Liver (tissue), 9 donors: Measurements from ENCODE around the gene NARF. TPM values are rescaled to one million over a fixed set of nuclear protein-coding genes. Genes with fewer than 3 reads are reported as not detected.
"Not testable (repeated sequence)": the region's sequence is repeated elsewhere in the genome, so short reads cannot be mapped to it uniquely, and the experiment has no call there.

ENCODE experiments used
- DNase-seq: peaks from one replicate; pipeline ENCODE4 v3.0.0-alpha.2; 2017; ENCODE audit warnings: low spot score
- H3K27ac ChIP-seq, 2 donors: one replicate each; pipeline ENCODE4 v1.7.0; 2013; ENCODE audit warnings: inconsistent platforms in 2 of 2, low read length in 2 of 2, control low read depth in 1 of 2, low read depth in 1 of 2, mild to moderate bottlenecking in 1 of 2
- H3K27me3 ChIP-seq, 4 donors: one replicate each; pipeline versions ENCODE4 v1.6.1 to v1.7.0; 2013; ENCODE audit warnings: low read length in 3 of 4, inconsistent platforms in 1 of 4, mild to moderate bottlenecking in 1 of 4, moderate library complexity in 1 of 4; ENCODE audit not compliant: control insufficient read depth in 4 of 4, insufficient read depth in 4 of 4
- H3K36me3 ChIP-seq, 4 donors: one replicate each; pipeline versions ENCODE4 v1.6.1 to v1.7.0; 2013; ENCODE audit warnings: low read length in 3 of 4, mild to moderate bottlenecking in 3 of 4, low read depth in 1 of 4, moderate library complexity in 1 of 4; ENCODE audit not compliant: control insufficient read depth in 4 of 4, insufficient read depth in 3 of 4
- H3K4me1 ChIP-seq, 4 donors: one replicate each; pipeline versions ENCODE4 v1.6.1 to v1.7.0; 2013; ENCODE audit warnings: low read length in 3 of 4, mild to moderate bottlenecking in 3 of 4, moderate library complexity in 1 of 4; ENCODE audit not compliant: control insufficient read depth in 4 of 4, insufficient read depth in 4 of 4
- H3K4me3 ChIP-seq, 3 donors: one replicate each; pipeline versions ENCODE4 v1.6.1 to v1.7.0; 2013; ENCODE audit warnings: low read length in 3 of 3, control low read depth in 1 of 3, low read depth in 1 of 3, mild to moderate bottlenecking in 1 of 3
- H3K9ac ChIP-seq, 2 donors: one replicate each; pipeline ENCODE4 v1.7.0; 2013; ENCODE audit warnings: low read length in 2 of 2, mild to moderate bottlenecking in 2 of 2, moderate library complexity in 2 of 2, control low read depth in 1 of 2, low read depth in 1 of 2
- H3K9me3 ChIP-seq, 4 donors: one replicate each; pipeline versions ENCODE4 v1.6.1 to v1.7.0; 2013; ENCODE audit warnings: low read length in 3 of 4; ENCODE audit not compliant: control insufficient read depth in 4 of 4
- EGR1 ChIP-seq, 2 donors: IDR thresholded peaks; 2 replicates each; pipeline ENCODE4 v1.6.1; 2016 to 2018; ENCODE audit warnings: antibody characterized with exemption in 2 of 2, low read depth in 2 of 2
- FOXA1 ChIP-seq: IDR thresholded peaks from 2 replicates; pipeline ENCODE4 v1.6.1; 2016; ENCODE audit warnings: antibody characterized with exemption
- FOXA2 ChIP-seq: IDR thresholded peaks from 2 replicates; pipeline ENCODE4 v1.6.1; 2016; ENCODE audit warnings: antibody characterized with exemption
- GABPA ChIP-seq, 2 donors: IDR thresholded peaks in 1 of 2; conservative IDR thresholded peaks in 1 of 2; 2 replicates each; pipeline ENCODE4 v1.6.1; 2016; ENCODE audit warnings: antibody characterized with exemption in 2 of 2, mild to moderate bottlenecking in 1 of 2, moderate library complexity in 1 of 2
- HNF4A ChIP-seq, 2 donors: conservative IDR thresholded peaks; 2 replicates each; pipeline ENCODE4 v1.6.1; 2016; ENCODE audit warnings: antibody characterized with exemption in 2 of 2, mild to moderate bottlenecking in 2 of 2
- HNF4G ChIP-seq: IDR thresholded peaks from 2 replicates; pipeline ENCODE4 v1.6.1; 2016; ENCODE audit warnings: antibody characterized with exemption
- JUND ChIP-seq, 2 donors: IDR thresholded peaks; 2 replicates each; pipeline ENCODE4 v1.6.1; 2016; ENCODE audit warnings: antibody characterized with exemption in 2 of 2
- NR2F2 ChIP-seq: IDR thresholded peaks from 2 replicates; pipeline ENCODE4 v1.6.1; 2016; ENCODE audit warnings: antibody characterized with exemption
- RAD21 ChIP-seq, 2 donors: IDR thresholded peaks; 2 replicates each; pipeline ENCODE4 v1.6.1; 2016; ENCODE audit warnings: antibody characterized with exemption in 2 of 2, mild to moderate bottlenecking in 2 of 2
- RXRA ChIP-seq, 2 donors: IDR thresholded peaks; 2 replicates each; pipeline ENCODE4 v1.6.1; 2017 to 2018; ENCODE audit warnings: antibody characterized with exemption in 2 of 2, mild to moderate bottlenecking in 1 of 2
- TAF1 ChIP-seq: conservative IDR thresholded peaks from 2 replicates; pipeline ENCODE4 v1.6.1; 2016; ENCODE audit warnings: antibody characterized with exemption, mild to moderate bottlenecking
- YY1 ChIP-seq: IDR thresholded peaks from 2 replicates; pipeline ENCODE4 v1.6.1; 2016; ENCODE audit warnings: antibody characterized with exemption, mild to moderate bottlenecking
- WGBS: extraction: QIAGEN DNeasy Blood & Tissue Kit; methylation state at CpG from one replicate; pipeline ENCODE4 v1.1.7; 2013; 5-methylcytosine and 5-hydroxymethylcytosine counted together
- polyA plus RNA-seq, 2 donors: library from polyadenylated mRNA; stranded (reverse) in 1 of 2; unstranded in 1 of 2; fragments of 200-250 nt in 1 of 2; fragments of >200 nt in 1 of 2; fragmentation: Nextera tagmentation in 1 of 2; extraction: Ambion mirVana in 1 of 2; gene quantifications; one replicate each; pipeline versions ENCODE4 v1.2.1 to v1.2.3, GENCODE V29; 2013 to 2015
- total RNA-seq, 2 donors: library from RNA; depleted of rRNA; stranded (reverse); fragments of >200 nt; gene quantifications; one replicate each; pipeline ENCODE4 v1.2.3, GENCODE V29; 2014
- TF ChIP-seq, protein P1 (sequence below): IDR thresholded peaks from 2 replicates; pipeline ENCODE4 v1.6.1; 2016; ENCODE audit warnings: antibody characterized with exemption
- TF ChIP-seq, protein P2 (sequence below): IDR thresholded peaks from 2 replicates; pipeline ENCODE4 v1.6.1; 2016; ENCODE audit warnings: antibody characterized with exemption, mild to moderate bottlenecking
- TF ChIP-seq, protein P3 (sequence below): IDR thresholded peaks from 2 replicates; pipeline ENCODE4 v1.6.1; 2016; ENCODE audit warnings: antibody characterized with exemption
- TF ChIP-seq, protein P4 (sequence below): fragments of 150-350 bp; IDR thresholded peaks from 2 replicates; pipeline ENCODE4 v1.5.1; 2017; ENCODE audit warnings: improper control_type of control experiment, low read depth, low read length; ENCODE audit not compliant: missing input control
- donor health status: healthy.
- donor health status: healthy.
- donor health status: healthy.
- donor health status: healthy.
- donor health status: healthy.

Gene NARF
- total and polyA plus RNA-seq, 4 donors, result 19.8 to 87.5 (median 26.2) TPM

DNA sequence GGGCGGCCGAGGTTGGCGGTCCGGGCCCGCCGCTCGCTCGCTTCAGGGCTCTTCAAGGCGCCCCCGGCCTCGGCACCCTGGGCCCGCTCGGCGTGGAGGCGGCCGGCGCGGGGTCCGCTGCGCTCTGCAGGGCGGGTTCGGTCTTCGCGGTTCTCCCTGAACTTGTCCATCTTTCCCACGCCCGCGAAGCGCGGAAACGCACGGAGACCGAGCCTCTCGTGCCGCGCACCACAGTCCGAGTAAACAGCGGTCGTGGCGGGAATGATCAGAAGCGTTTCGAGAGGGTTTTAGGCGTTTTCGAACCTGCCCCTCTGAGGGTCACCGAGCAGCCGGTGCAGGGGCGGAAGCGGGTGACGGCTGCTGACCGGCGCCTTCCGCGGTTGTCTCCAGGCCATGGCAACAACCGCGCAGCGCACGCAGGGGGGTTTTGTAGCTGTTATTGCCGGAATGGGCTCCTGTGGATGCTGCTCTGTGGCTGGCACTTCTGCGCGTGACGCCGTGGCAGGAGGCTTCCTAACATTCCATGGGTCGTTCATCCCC, 414 bp downstream of the NARF start:
- Histone ChIP-seq H3K9ac (peak overlapping the region; percentile 32 to 43), H3K36me3 (peaks cover 0 to 16% (median 3%) of the 10 kb centered on the region in 4 donors), H3K9me3 (no peaks in the 10 kb centered on the region), H3K27me3 (no peaks in the 10 kb centered on the region), H3K4me1 (peaks cover 0 to 23% (median 13%) of the 10 kb centered on the region in 4 donors), H3K4me3 (peak overlapping the region; percentile 77 to 90 (median 85)), H3K27ac (peak overlapping the region; percentile 77 to 99)
- DNase-seq, result peak; percentile 55
- WGBS, result under 1% methylated on average over 62 of the region's 62 CpGs
- TF ChIP-seq RXRA (IDR thresholded peaks at IDR 0.05) (no peak), YY1 (no peak), FOXA2 (no peak), EGR1 (IDR thresholded peaks at IDR 0.05; ENCODE audit: low read depth in 2 of 2) (no peak), JUND (IDR thresholded peaks at IDR 0.05) (no peak), HNF4A (conservative IDR thresholded peaks at IDR 0.05) (no peak), RAD21 (IDR thresholded peaks at IDR 0.05) (no peak), GABPA (IDR thresholded peaks at IDR 0.05 in 1 of 2, conservative IDR thresholded peaks at IDR 0.05 in 1 of 2) (no peak), FOXA1 (no peak), HNF4G (no peak), NR2F2 (no peak), TAF1 (no peak)
- TF ChIP-seq, protein P1, sequence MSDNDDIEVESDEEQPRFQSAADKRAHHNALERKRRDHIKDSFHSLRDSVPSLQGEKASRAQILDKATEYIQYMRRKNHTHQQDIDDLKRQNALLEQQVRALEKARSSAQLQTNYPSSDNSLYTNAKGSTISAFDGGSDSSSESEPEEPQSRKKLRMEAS, result no peak
- TF ChIP-seq, protein P2, sequence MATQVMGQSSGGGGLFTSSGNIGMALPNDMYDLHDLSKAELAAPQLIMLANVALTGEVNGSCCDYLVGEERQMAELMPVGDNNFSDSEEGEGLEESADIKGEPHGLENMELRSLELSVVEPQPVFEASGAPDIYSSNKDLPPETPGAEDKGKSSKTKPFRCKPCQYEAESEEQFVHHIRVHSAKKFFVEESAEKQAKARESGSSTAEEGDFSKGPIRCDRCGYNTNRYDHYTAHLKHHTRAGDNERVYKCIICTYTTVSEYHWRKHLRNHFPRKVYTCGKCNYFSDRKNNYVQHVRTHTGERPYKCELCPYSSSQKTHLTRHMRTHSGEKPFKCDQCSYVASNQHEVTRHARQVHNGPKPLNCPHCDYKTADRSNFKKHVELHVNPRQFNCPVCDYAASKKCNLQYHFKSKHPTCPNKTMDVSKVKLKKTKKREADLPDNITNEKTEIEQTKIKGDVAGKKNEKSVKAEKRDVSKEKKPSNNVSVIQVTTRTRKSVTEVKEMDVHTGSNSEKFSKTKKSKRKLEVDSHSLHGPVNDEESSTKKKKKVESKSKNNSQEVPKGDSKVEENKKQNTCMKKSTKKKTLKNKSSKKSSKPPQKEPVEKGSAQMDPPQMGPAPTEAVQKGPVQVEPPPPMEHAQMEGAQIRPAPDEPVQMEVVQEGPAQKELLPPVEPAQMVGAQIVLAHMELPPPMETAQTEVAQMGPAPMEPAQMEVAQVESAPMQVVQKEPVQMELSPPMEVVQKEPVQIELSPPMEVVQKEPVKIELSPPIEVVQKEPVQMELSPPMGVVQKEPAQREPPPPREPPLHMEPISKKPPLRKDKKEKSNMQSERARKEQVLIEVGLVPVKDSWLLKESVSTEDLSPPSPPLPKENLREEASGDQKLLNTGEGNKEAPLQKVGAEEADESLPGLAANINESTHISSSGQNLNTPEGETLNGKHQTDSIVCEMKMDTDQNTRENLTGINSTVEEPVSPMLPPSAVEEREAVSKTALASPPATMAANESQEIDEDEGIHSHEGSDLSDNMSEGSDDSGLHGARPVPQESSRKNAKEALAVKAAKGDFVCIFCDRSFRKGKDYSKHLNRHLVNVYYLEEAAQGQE, result no peak
- TF ChIP-seq, protein P3, sequence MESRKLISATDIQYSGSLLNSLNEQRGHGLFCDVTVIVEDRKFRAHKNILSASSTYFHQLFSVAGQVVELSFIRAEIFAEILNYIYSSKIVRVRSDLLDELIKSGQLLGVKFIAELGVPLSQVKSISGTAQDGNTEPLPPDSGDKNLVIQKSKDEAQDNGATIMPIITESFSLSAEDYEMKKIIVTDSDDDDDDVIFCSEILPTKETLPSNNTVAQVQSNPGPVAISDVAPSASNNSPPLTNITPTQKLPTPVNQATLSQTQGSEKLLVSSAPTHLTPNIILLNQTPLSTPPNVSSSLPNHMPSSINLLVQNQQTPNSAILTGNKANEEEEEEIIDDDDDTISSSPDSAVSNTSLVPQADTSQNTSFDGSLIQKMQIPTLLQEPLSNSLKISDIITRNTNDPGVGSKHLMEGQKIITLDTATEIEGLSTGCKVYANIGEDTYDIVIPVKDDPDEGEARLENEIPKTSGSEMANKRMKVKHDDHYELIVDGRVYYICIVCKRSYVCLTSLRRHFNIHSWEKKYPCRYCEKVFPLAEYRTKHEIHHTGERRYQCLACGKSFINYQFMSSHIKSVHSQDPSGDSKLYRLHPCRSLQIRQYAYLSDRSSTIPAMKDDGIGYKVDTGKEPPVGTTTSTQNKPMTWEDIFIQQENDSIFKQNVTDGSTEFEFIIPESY, result no peak
- TF ChIP-seq, protein P4, sequence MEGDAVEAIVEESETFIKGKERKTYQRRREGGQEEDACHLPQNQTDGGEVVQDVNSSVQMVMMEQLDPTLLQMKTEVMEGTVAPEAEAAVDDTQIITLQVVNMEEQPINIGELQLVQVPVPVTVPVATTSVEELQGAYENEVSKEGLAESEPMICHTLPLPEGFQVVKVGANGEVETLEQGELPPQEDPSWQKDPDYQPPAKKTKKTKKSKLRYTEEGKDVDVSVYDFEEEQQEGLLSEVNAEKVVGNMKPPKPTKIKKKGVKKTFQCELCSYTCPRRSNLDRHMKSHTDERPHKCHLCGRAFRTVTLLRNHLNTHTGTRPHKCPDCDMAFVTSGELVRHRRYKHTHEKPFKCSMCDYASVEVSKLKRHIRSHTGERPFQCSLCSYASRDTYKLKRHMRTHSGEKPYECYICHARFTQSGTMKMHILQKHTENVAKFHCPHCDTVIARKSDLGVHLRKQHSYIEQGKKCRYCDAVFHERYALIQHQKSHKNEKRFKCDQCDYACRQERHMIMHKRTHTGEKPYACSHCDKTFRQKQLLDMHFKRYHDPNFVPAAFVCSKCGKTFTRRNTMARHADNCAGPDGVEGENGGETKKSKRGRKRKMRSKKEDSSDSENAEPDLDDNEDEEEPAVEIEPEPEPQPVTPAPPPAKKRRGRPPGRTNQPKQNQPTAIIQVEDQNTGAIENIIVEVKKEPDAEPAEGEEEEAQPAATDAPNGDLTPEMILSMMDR, result no peak

DNA sequence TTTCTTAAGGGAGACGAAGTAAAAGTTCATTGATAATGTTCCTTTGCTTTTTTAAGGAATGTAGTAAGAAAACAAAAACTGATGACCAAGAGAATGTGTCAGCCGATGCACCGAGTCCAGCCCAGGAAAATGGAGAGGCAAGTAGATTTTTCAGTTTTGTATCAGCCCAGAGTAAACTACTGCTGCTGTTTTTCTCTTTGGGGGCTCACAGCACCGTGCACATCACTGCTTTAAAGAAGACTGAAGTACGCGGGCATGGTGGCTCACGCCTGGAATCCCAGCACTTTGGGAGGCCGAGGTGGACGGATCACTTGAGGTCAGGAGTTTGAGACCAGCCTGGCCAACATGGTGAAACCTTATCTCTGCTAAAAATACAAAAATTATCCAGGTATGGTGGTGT, 1.4 kb downstream of the NARF start:
- H3K9ac ChIP-seq, H3K27me3 ChIP-seq, DNase-seq, H3K9me3 ChIP-seq, H3K4me3 ChIP-seq, H3K27ac ChIP-seq: not testable (repeated sequence)
- WGBS, result 96% methylated on average over 9 of the region's 9 CpGs
- peaks cover 4 to 26% (median 13%) of the 10 kb centered on the region in 4 donors for H3K36me3 ChIP-seq
- H3K4me1 ChIP-seq, result peaks cover 0 to 23% (median 13%) of the 10 kb centered on the region in 4 donors
